KOPT-K1 (cell line): ENCODE results near the gene RAB44.

ENCODE experiments used
- H3K27ac ChIP-seq: fragments of 200-600 bp; sonication (generic); 2 replicates; pipeline ENCODE4 v1.5.1; 2016; ENCODE audit warnings: antibody characterized with exemption, mild to moderate bottlenecking, low read depth, low read length; ENCODE audit not compliant: poor library complexity, severe bottlenecking
- H3K36me3 ChIP-seq: fragments of 200-600 bp; sonication (generic); 2 replicates; pipeline ENCODE4 v1.5.1; 2017; ENCODE audit warnings: antibody characterized with exemption, mild to moderate bottlenecking, low read length, moderate library complexity; ENCODE audit not compliant: insufficient read depth
- H3K9me3 ChIP-seq: fragments of 200-600 bp; sonication (generic); 2 replicates; pipeline ENCODE4 v1.5.1; 2017; ENCODE audit warnings: antibody characterized with exemption, low read length, mild to moderate bottlenecking; ENCODE audit not compliant: insufficient read depth, poor library complexity, severe bottlenecking

RAB44 gene

DNA sequence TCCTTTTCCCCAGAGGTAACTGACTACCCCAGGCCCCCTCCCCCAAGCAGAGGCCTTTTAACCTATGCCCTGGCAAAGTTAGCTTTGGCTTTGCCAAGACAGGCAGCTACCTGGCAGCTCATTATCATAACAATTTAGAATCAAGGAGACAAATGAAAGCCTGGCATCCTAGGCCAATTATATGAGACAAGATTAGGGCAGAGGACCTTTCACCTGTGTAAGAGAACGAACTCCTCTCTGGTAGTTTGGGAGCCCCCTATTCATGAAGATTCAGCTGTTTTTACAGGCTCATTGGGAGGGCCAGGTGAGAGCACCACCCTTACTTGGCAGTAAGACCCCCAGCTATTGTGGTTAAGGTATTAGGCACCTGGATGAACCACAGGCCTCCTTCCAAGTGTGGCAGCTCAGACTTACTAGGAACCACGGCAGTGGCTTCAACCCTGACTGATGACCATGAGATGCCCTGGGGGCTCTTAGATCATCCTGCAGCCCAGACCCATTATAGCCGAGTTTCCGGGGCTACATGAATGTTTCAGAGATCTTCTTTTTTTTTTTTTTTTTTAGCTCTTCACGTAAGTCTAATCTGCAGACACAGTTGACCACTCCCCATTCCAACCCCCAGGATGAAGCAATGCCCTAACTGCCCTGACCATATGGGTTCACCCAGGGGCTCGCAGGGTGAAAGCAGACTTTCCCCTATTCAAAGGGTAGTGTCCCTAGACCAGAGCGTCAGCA, 56.2 kb downstream of the RAB44 start:
- no peaks in the 10 kb centered on the region for H3K9me3 ChIP-seq
- no peaks in the 10 kb centered on the region for H3K36me3 ChIP-seq
- H3K27ac ChIP-seq = no peak overlapping the region

DNA sequence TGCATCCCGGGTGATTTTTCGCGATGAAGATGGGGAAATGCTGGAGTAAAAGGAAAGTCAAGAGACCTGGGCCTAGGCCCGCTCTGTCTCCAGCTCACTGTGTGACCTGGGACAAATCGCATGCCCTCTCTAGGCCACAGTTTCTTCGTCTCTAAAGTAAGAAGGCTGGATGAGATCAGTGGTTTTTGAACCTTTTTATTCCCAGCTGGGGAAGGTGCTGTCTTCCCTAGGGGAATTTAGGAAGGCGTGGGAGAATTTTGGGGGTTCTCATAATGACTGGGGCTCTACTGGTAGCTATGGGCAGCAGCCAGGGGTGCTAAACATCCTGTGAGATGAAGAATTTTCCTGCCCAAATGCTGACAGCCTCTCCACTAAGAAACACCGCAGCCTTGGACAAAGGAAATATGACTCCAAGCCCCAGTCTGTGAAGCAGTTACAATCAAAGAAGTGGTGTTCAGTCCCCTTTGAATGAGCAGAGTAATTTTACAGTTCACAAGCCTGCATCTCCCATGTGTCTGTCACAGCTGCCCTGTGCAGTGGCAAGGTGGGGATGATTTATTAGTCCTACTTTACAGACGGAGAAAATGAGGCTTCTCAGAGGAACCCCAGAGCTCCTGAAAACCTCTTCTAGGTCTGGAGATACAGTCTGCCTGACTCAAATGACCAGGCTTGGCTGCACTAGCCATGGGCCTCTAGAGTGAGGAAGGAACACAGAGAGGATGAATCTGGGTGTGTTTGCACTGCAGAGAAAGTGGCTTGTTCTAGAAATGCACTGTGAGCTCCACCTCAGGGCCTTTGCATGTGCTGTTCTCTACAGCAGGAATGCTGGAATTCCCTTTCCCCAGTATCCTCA, 57.2 kb downstream of the RAB44 start:
- no peaks in the 10 kb centered on the region for H3K9me3 ChIP-seq
- H3K36me3 ChIP-seq = no peaks in the 10 kb centered on the region
- H3K27ac ChIP-seq = peak overlapping the region; percentile 43

- H3K36me3 ChIP-seq = no peaks in the 10 kb centered on the region
- H3K9me3 ChIP-seq = no peaks in the 10 kb centered on the region
Observed at GRCh38 chr6:36755435-36756348, 58.1 kb downstream of the RAB44 start.

GRCh38 chr6:36756786-36757185, 59.2 kb downstream of the RAB44 start:
- H3K36me3 ChIP-seq = no peaks in the 10 kb centered on the region
- no peaks in the 10 kb centered on the region for H3K9me3 ChIP-seq
- H3K27ac ChIP-seq = peak overlapping the region; percentile 43

More at GRCh38 chr6:36755435-36756348, 58.1 kb downstream of the RAB44 start:
- peak overlapping the region; percentile 43 for H3K27ac ChIP-seq

DNA sequence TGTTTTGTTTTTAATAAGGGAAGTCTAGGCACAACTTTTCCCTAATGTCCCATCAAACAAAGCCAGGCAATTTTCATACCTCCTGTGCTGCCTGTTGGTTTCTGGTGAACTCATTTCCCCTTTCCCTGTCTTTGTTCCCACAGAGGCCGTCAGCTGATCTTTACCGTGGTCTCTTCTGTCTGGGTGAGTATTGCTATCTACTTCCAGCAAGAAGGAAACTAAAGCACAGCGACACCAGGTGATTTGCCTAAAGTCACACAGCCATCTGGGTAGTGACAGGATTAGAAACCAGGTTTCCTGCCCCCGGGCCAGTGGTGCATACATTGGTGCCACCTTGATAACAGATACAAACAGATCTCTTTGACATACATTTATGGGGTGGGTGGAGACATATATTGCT, 59.6 kb downstream of the RAB44 start:
- H3K27ac ChIP-seq = peak overlapping the region; percentile 43
- no peaks in the 10 kb centered on the region for H3K36me3 ChIP-seq
- H3K9me3 ChIP-seq = no peaks in the 10 kb centered on the region

GRCh38 chr6:36757943-36758508, 60.4 kb downstream of the RAB44 start:
- Histone ChIP-seq H3K9me3 (no peaks in the 10 kb centered on the region), H3K27ac (no peak overlapping the region), H3K36me3 (no peaks in the 10 kb centered on the region)

- no peaks in the 10 kb centered on the region for H3K9me3 ChIP-seq
Observed at GRCh38 chr6:36758516-36759147, 61.0 kb downstream of the RAB44 start.

DNA sequence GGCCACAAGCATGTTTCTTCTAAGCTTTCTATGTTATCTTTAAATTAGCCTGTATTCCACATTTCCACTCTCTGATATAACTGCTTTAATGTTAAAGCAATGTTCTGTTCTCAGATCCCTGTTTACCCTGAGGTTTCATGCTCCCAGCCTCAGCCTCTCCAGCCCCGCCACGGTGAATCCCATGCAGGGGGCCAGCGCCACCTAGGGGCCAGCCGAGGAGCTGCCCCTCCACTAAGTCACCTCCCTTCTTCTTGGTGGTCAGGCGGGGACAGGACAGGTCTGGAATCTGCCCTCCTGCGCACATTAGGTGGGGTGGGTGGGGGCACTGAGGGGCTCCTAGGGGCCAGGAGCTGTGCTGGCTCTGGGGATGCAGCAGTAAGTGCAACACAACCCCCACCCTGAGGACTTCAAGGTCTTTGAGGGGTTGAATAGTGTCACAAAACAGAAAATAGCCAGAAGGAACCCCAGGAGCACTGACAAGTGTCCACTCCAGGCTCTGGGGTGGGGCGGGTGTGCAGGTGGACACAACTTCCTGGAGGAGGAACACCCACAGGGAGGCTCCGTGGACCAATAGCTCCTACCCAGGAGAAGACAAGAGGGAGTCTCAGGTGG, 61.6 kb downstream of the RAB44 start:
- no peaks in the 10 kb centered on the region for H3K9me3 ChIP-seq
- no peaks in the 10 kb centered on the region for H3K36me3 ChIP-seq
- H3K27ac ChIP-seq = no peak overlapping the region

More at GRCh38 chr6:36758516-36759147, 61.0 kb downstream of the RAB44 start:
- no peaks in the 10 kb centered on the region for H3K36me3 ChIP-seq
- no peak overlapping the region for H3K27ac ChIP-seq

GRCh38 chr6:36760685-36761435, 63.2 kb downstream of the RAB44 start:
- H3K9me3 ChIP-seq = no peaks in the 10 kb centered on the region
- no peak overlapping the region for H3K27ac ChIP-seq
- H3K36me3 ChIP-seq = no peaks in the 10 kb centered on the region

GRCh38 chr6:36762123-36762522, 64.5 kb downstream of the RAB44 start:
- H3K27ac ChIP-seq = no peak overlapping the region
- no peaks in the 10 kb centered on the region for H3K36me3 ChIP-seq
- no peaks in the 10 kb centered on the region for H3K9me3 ChIP-seq

DNA sequence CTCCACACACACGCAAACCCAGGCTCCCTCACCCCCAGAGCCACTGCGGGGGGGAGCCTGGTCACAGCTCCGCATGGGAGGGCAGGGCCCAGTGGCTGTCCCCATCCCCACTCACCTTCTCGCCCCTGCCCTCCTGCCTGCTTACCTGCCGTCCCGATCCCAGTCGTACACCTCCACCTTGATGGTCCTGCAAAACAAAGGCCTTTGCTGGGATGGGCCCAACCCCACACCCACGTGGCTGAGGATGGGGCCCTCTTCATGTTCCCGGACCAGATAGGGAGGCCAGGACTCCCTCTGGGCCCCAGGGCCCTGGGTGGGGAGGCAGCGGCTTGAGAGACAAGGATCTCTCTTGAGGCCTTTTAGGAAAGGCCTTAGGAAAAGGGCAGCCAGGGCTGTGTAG, 67.6 kb downstream of the RAB44 start:
- H3K27ac ChIP-seq = no peak overlapping the region

GRCh38 chr6:36765594-36766398, 68.2 kb downstream of the RAB44 start:
- no peak overlapping the region for H3K27ac ChIP-seq
- no peaks in the 10 kb centered on the region for H3K9me3 ChIP-seq
- H3K36me3 ChIP-seq = no peaks in the 10 kb centered on the region

More for the DNA sequence above, 67.6 kb downstream of the RAB44 start:
- Histone ChIP-seq H3K9me3 (no peaks in the 10 kb centered on the region), H3K36me3 (no peaks in the 10 kb centered on the region)
